IMR-90 (cell line): ENCODE results near the gene PSME2. TPM values are rescaled to one million over a fixed set of nuclear protein-coding genes. Genes with fewer than 3 reads are reported as not detected.

ENCODE experiments used
- ATAC-seq: fragments of 200-7000 bp; cut with Tn5 transposase; 2 replicates; pipeline ENCODE4 v1.9.1; 2020; ENCODE audit warnings: low read depth, mild to moderate bottlenecking, moderate library complexity
- BruUV-seq: library from RNA; stranded (reverse); fragments of 400-500 nt; replicated peaks from 2 replicates; lab custom pipeline; 2021; lab: Mats Ljungman, UMichigan
- CTCF ChIA-PET: fragments of 300-600 bp; formaldehyde crosslinking; extraction: SDS; loops from one replicate; lab custom pipeline; 2021; ENCODE audit warnings: antibody characterized with exemption; lab: Yijun Ruan, JAX
- POLR2A ChIA-PET: fragments of 300-600 bp; sonication (Branson Sonifier 250); formaldehyde crosslinking; loops from one replicate; lab custom pipeline; 2022; ENCODE audit warnings: antibody characterized with exemption; ENCODE audit not compliant: unreplicated experiment; lab: Charles Lee
- DNase-seq: peaks from one replicate; pipeline ENCODE4 v3.0.0; 2013
- H2AFZ ChIP-seq: replicated peaks from 2 replicates; pipeline ENCODE3; 2013; ENCODE audit warnings: low read length, mild to moderate bottlenecking; ENCODE audit not compliant: poor library complexity
- H2AK5ac ChIP-seq: 2 replicates; pipeline ENCODE4 v1.6.1; 2013; ENCODE audit warnings: low read depth, low read length, inconsistent platforms
- H2AK9ac ChIP-seq: replicated peaks from 2 replicates; pipeline ENCODE3; 2013; ENCODE audit warnings: mild to moderate bottlenecking, low read depth, low read length, moderate library complexity; ENCODE audit not compliant: poor library complexity
- H2BK120ac ChIP-seq: 2 replicates; pipeline ENCODE4 v1.6.1; 2013; ENCODE audit warnings: low read depth, low read length, inconsistent platforms
- H2BK15ac ChIP-seq: 3 replicates; pipeline ENCODE4 v1.6.1; 2013; ENCODE audit warnings: low read depth, low read length, inconsistent platforms
- H2BK20ac ChIP-seq: 2 replicates; pipeline ENCODE4 v1.6.1; 2013; ENCODE audit warnings: low read depth, mild to moderate bottlenecking, inconsistent platforms, low read length, moderate library complexity
- H2BK5ac ChIP-seq: 2 replicates; pipeline ENCODE4 v1.6.1; 2013; ENCODE audit warnings: mild to moderate bottlenecking, low read depth, low read length, inconsistent platforms; ENCODE audit not compliant: poor library complexity, severe bottlenecking
- H3K14ac ChIP-seq: replicated peaks from 2 replicates; pipeline ENCODE4 v1.6.1; 2013; ENCODE audit warnings: low read depth, low read length, inconsistent platforms
- H3K18ac ChIP-seq: 2 replicates; pipeline ENCODE4 v1.6.1; 2013; ENCODE audit warnings: low read depth, low read length, control low read depth
- H3K23ac ChIP-seq: 2 replicates; pipeline ENCODE4 v1.6.1; 2013; ENCODE audit warnings: low read depth, low read length, inconsistent platforms
- H3K27ac ChIP-seq: 2 replicates; pipeline ENCODE4 v1.5.1; 2013; ENCODE audit warnings: mild to moderate bottlenecking, control low read depth, low read length; ENCODE audit not compliant: insufficient read depth
- H3K27me3 ChIP-seq: 2 replicates; pipeline ENCODE4 v1.6.1; 2013; ENCODE audit warnings: low read length; ENCODE audit not compliant: control insufficient read depth, insufficient read depth
- H3K36me3 ChIP-seq: 2 replicates; pipeline ENCODE4 v1.6.1; 2013; ENCODE audit warnings: low read length, mixed read lengths; ENCODE audit not compliant: control insufficient read depth, insufficient read depth
- H3K4ac ChIP-seq: 2 replicates; pipeline ENCODE4 v1.6.1; 2013; ENCODE audit warnings: low read depth, low read length, inconsistent platforms
- H3K4me1 ChIP-seq: 2 replicates; pipeline ENCODE4 v1.6.1; 2013; ENCODE audit warnings: low read length, mixed read lengths; ENCODE audit not compliant: control insufficient read depth, insufficient read depth
- H3K4me2 ChIP-seq: 2 replicates; pipeline ENCODE4 v1.6.1; 2013; ENCODE audit warnings: low read depth, mild to moderate bottlenecking, control low read depth, low read length, moderate library complexity
- H3K4me3 ChIP-seq: 2 replicates; pipeline ENCODE4 v1.5.1; 2013; ENCODE audit warnings: low read depth, mild to moderate bottlenecking, control low read depth, low read length, moderate library complexity; ENCODE audit not compliant: insufficient read depth
- H3K56ac ChIP-seq: 2 replicates; pipeline ENCODE4 v1.6.1; 2013; ENCODE audit warnings: low read length, inconsistent platforms; ENCODE audit not compliant: insufficient read depth; ENCODE audit errors: extremely low read depth
- H3K79me1 ChIP-seq, 2 experiments: 2 replicates each; pipeline ENCODE4 v1.6.1; 2013; ENCODE audit warnings: low read length in 2 of 2, inconsistent platforms in 1 of 2, low read depth in 1 of 2
- H3K9ac ChIP-seq: 2 replicates; pipeline ENCODE4 v1.6.1; 2013; ENCODE audit warnings: low read depth, low read length, control low read depth
- H3K9me1 ChIP-seq: 2 replicates; pipeline ENCODE4 v1.6.1; 2013; ENCODE audit warnings: low read length, inconsistent platforms; ENCODE audit not compliant: insufficient read depth
- H3K9me3 ChIP-seq: 2 replicates; pipeline ENCODE4 v1.6.1; 2013; ENCODE audit warnings: low read length; ENCODE audit not compliant: control insufficient read depth, insufficient read depth
- H4K20me1 ChIP-seq: 2 replicates; pipeline ENCODE4 v1.6.1; 2013; ENCODE audit warnings: low read length, inconsistent platforms; ENCODE audit not compliant: insufficient read depth
- H4K5ac ChIP-seq: 2 replicates; pipeline ENCODE4 v1.6.1; 2013; ENCODE audit warnings: mild to moderate bottlenecking, low read depth, low read length, control low read depth
- H4K8ac ChIP-seq, 2 experiments: 2 replicates each; pipeline ENCODE4 v1.6.1; 2013; ENCODE audit warnings: low read depth in 2 of 2, low read length in 2 of 2, control low read depth in 1 of 2, inconsistent platforms in 1 of 2
- H4K91ac ChIP-seq: 2 replicates; pipeline ENCODE4 v1.6.1; 2013; ENCODE audit warnings: low read depth, low read length, inconsistent platforms; ENCODE audit not compliant: insufficient read depth
- CEBPB ChIP-seq: IDR thresholded peaks from 2 replicates; pipeline ENCODE4 v1.6.1; 2012; ENCODE audit warnings: low read depth, low read length, improper control_type of control experiment
- FOS ChIP-seq: fragments of 150-350 bp; IDR thresholded peaks from 2 replicates; pipeline ENCODE4 v1.6.1; 2016; ENCODE audit warnings: low read depth, low read length
- MAFK ChIP-seq: IDR thresholded peaks from 2 replicates; pipeline ENCODE4 v1.6.1; 2012; ENCODE audit warnings: low read depth, low read length, improper control_type of control experiment
- MXI1 ChIP-seq: IDR thresholded peaks from 2 replicates; pipeline ENCODE4 v1.6.1; 2012; ENCODE audit warnings: low read depth, mild to moderate bottlenecking, low read length, moderate library complexity, borderline replicate concordance
- NFE2L2 ChIP-seq: fragments of 150-350 bp; IDR thresholded peaks from 2 replicates; pipeline ENCODE4 v1.6.1; 2016; ENCODE audit warnings: low read depth, mild to moderate bottlenecking, low read length
- POLR2A ChIP-seq: IDR thresholded peaks from 2 replicates; pipeline ENCODE4 v1.6.1; 2012; ENCODE audit warnings: mild to moderate bottlenecking, low read depth, low read length
- RAD21 ChIP-seq: IDR thresholded peaks from 2 replicates; pipeline ENCODE4 v1.6.1; 2012; ENCODE audit warnings: low read length, improper control_type of control experiment
- RCOR1 ChIP-seq: IDR thresholded peaks from 2 replicates; pipeline ENCODE4 v1.6.1; 2012; ENCODE audit warnings: mild to moderate bottlenecking, low read length, improper control_type of control experiment; ENCODE audit not compliant: insufficient replicate concordance
- RFX5 ChIP-seq: IDR thresholded peaks from 2 replicates; pipeline ENCODE4 v1.8.0; 2012; ENCODE audit warnings: low read depth, mild to moderate bottlenecking, low read length, moderate library complexity
- SMC3 ChIP-seq: fragments of 150-350 bp; IDR thresholded peaks from 2 replicates; pipeline ENCODE4 v1.6.1; 2016; ENCODE audit warnings: low read depth, mild to moderate bottlenecking, antibody characterized with exemption, low read length, moderate library complexity
- USF2 ChIP-seq: fragments of 150-350 bp; IDR thresholded peaks from 2 replicates; pipeline ENCODE4 v1.6.1; 2017; ENCODE audit warnings: mild to moderate bottlenecking, antibody characterized with exemption, low read length, low read depth
- WGBS, 2 experiments: methylation state at CpG; one replicate each; pipeline versions ENCODE4 v1.1.5 to v1.1.7; 2013; ENCODE audit warnings: missing lambda C conversion rate in 2 of 2; ENCODE audit not compliant: insufficient read length in 1 of 2; ENCODE audit errors: extremely low coverage in 2 of 2; 5-methylcytosine and 5-hydroxymethylcytosine counted together
- dilution Hi-C: fragments of 300-500 bp; cut with HindIII; formaldehyde crosslinking; loops from one replicate; pipeline ENCODE4 v1.14.3; 2018; ENCODE audit warnings: low sequenced_read_pairs; ENCODE audit not compliant: unreplicated experiment
- in situ Hi-C: fragments of 300-500 bp; cut with MboI; formaldehyde crosslinking; loops from 3 replicates; pipeline ENCODE4 v1.14.3; 2019; ENCODE audit warnings: low sequenced_read_pairs, inconsistent platforms, mixed read lengths
- intact Hi-C: fragments of 100-400 bp; cut with micrococcal nuclease; formaldehyde crosslinking; loops from 2 replicates; pipeline ENCODE4 v1.10.0; 2022
- polyA plus RNA-seq, 3 experiments: library from polyadenylated mRNA; depleted of rRNA; stranded (reverse); fragments of >200 nt; gene quantifications; 2 replicates each; pipeline ENCODE4 v1.2.3, GENCODE V29; 2012; ENCODE audit warnings: low replicate concordance in 1 of 3
- total RNA-seq: library from RNA; depleted of rRNA; stranded (reverse); fragments of >200 nt; gene quantifications from 2 replicates; pipeline ENCODE4 v1.2.3, GENCODE V29; 2012
- TF ChIP-seq, protein P1 (sequence below): conservative IDR thresholded peaks from 2 replicates; pipeline ENCODE4 v1.5.1; 2012; ENCODE audit warnings: mild to moderate bottlenecking, low read depth, low read length, improper control_type of control experiment
- TF ChIP-seq, protein P2 (sequence below): fragments of 150-350 bp; IDR thresholded peaks from 2 replicates; pipeline ENCODE4 v1.6.1; 2016; ENCODE audit warnings: low read depth, mild to moderate bottlenecking, low read length, moderate library complexity, borderline replicate concordance

Gene PSME2
- total and polyA plus RNA-seq, 2 of the 4 experiments (the other 2 are of a cell fraction) = 104 to 141 TPM

DNA sequence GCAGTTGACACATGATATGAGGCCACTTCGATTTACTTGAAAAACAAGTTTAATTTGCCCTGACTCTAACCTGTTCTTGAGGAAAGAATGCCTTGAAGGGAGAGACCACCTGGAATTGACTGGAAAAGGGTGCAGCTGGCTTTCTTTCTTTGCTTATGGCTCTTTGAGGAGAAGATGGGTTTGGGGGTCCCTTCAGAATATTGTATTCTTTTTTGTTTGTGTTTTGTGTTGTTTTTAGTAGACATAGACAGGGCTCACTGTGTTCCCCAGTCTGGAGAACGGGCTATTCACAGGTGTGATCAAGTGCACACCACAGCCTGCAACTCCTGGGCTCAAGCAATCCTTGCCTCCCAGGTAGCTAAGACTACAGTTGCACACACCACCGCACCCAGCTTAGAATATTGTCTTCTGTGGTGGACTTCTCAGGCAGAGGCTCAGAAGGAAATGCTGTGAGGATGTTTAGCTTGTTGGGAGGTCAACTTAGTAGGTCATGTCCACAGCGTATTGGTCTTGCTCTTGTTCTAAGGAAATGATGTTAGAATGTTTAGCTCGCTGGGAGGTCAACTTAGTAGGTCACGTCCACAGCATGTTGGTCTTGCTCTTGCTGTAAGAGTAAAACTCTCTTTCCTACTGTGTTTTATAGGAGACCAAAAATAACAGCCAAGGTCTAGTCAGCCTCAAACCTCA, 30.1 kb downstream of the PSME2 start:
- BruUV-seq = no TSS peak
- H2AK9ac ChIP-seq = no peak overlapping the region
- H3K4me3 ChIP-seq = no peak overlapping the region
- H3K9me3 ChIP-seq = no peaks in the 10 kb centered on the region
- peaks cover 3% of the 10 kb centered on the region; the same call in 1 of the 2 replicates for H3K4me1 ChIP-seq
- H2BK20ac ChIP-seq = no peak overlapping the region
- DNase-seq (no peak), ATAC-seq (no peak)
- CTCF ChIA-PET = no interaction called here
- intact Hi-C loops (no loop called here), in situ Hi-C loops (no loop called here), dilution Hi-C loops (no loop called here)
- H3K14ac ChIP-seq = no peak overlapping the region
- H3K9me1 ChIP-seq = peaks cover 8% of the 10 kb centered on the region; the same call in 1 of the 2 replicates
- no peaks in the 10 kb centered on the region for H3K27me3 ChIP-seq
- H4K20me1 ChIP-seq = no peaks in the 10 kb centered on the region
- peaks cover 23% of the 10 kb centered on the region for H3K36me3 ChIP-seq
- 80% methylated on average over 1 of the region's 6 CpGs; no CpG with 5 or more reads in 1 of the 2 experiments for WGBS, 2 experiments
- no peak overlapping the region for H2BK15ac ChIP-seq
- H3K9ac ChIP-seq = no peak overlapping the region
- no peak overlapping the region for H4K5ac ChIP-seq
- no peak overlapping the region for H4K8ac ChIP-seq
- no peak overlapping the region for H4K91ac ChIP-seq
- no peak overlapping the region for H3K56ac ChIP-seq
- H3K27ac ChIP-seq = no peak overlapping the region
- H3K18ac ChIP-seq = no peak overlapping the region
- peaks cover 10 to 16% of the 10 kb centered on the region in 2 experiments; a peak in 2 of 4 replicates for H3K79me1 ChIP-seq
- H3K23ac ChIP-seq = no peak overlapping the region
- no peak overlapping the region for H2AFZ ChIP-seq
- no peak overlapping the region for H3K4me2 ChIP-seq
- no peak overlapping the region for H2BK120ac ChIP-seq
- TF ChIP-seq SMC3 (no peak), USF2 (no peak), NFE2L2 (no peak), RAD21 (no peak), CEBPB (no peak), MXI1 (no peak), MAFK (no peak), RCOR1 (no peak), POLR2A (no peak), FOS (no peak), RFX5 (no peak)
- TF ChIP-seq, protein P1, sequence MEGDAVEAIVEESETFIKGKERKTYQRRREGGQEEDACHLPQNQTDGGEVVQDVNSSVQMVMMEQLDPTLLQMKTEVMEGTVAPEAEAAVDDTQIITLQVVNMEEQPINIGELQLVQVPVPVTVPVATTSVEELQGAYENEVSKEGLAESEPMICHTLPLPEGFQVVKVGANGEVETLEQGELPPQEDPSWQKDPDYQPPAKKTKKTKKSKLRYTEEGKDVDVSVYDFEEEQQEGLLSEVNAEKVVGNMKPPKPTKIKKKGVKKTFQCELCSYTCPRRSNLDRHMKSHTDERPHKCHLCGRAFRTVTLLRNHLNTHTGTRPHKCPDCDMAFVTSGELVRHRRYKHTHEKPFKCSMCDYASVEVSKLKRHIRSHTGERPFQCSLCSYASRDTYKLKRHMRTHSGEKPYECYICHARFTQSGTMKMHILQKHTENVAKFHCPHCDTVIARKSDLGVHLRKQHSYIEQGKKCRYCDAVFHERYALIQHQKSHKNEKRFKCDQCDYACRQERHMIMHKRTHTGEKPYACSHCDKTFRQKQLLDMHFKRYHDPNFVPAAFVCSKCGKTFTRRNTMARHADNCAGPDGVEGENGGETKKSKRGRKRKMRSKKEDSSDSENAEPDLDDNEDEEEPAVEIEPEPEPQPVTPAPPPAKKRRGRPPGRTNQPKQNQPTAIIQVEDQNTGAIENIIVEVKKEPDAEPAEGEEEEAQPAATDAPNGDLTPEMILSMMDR = no peak
- TF ChIP-seq, protein P2, sequence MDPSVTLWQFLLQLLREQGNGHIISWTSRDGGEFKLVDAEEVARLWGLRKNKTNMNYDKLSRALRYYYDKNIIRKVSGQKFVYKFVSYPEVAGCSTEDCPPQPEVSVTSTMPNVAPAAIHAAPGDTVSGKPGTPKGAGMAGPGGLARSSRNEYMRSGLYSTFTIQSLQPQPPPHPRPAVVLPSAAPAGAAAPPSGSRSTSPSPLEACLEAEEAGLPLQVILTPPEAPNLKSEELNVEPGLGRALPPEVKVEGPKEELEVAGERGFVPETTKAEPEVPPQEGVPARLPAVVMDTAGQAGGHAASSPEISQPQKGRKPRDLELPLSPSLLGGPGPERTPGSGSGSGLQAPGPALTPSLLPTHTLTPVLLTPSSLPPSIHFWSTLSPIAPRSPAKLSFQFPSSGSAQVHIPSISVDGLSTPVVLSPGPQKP = no peak
- no peak overlapping the region for H2AK5ac ChIP-seq
- POLR2A ChIA-PET = no interaction called here
- no peak overlapping the region for H2BK5ac ChIP-seq
- H3K4ac ChIP-seq = no peak overlapping the region
